OCI-LY7 (cell line): ENCODE data around the gene SYNPO2. TPM values are rescaled to one million over a fixed set of nuclear protein-coding genes. Genes with fewer than 3 reads are reported as not detected.

Source experiments
- BruUV-seq: library from RNA; stranded (reverse); fragments of 400-500 nt; replicated peaks from 2 replicates; lab custom pipeline; 2021; lab: Mats Ljungman, UMichigan
- CTCF ChIA-PET: fragments of 300-600 bp; sonication (Branson Sonifier 250); formaldehyde crosslinking; loops from one replicate; lab custom pipeline; 2022; ENCODE audit warnings: antibody characterized with exemption; ENCODE audit not compliant: unreplicated experiment; lab: Charles Lee
- POLR2A ChIA-PET: fragments of 300-600 bp; sonication (Branson Sonifier 250); formaldehyde crosslinking; loops from one replicate; lab custom pipeline; 2022; ENCODE audit warnings: antibody characterized with exemption; lab: Charles Lee
- DNase-seq: peaks from one replicate; pipeline ENCODE4 v3.0.0-alpha.2; 2015; ENCODE audit warnings: low spot score
- H2AFZ ChIP-seq: fragments of 200-600 bp; sonication (generic), shearing (Covaris generic); 2 replicates; pipeline ENCODE4 v1.6.1; 2014; ENCODE audit warnings: mild to moderate bottlenecking, antibody characterized with exemption, low read length, moderate library complexity
- H3K27ac ChIP-seq: fragments of 200-600 bp; sonication (generic); 2 replicates; pipeline ENCODE4 v1.5.1; 2014; ENCODE audit warnings: mixed run types, low read depth, mild to moderate bottlenecking, moderate library complexity, low read length, inconsistent platforms; ENCODE audit not compliant: poor library complexity, severe bottlenecking
- H3K36me3 ChIP-seq: fragments of 200-600 bp; sonication (generic); 2 replicates; pipeline ENCODE4 v1.6.1; 2014; ENCODE audit warnings: mild to moderate bottlenecking, antibody characterized with exemption, low read length, moderate library complexity, mixed read lengths; ENCODE audit not compliant: insufficient read depth
- H3K4me1 ChIP-seq: fragments of 200-600 bp; sonication (generic); 2 replicates; pipeline ENCODE4 v1.5.1; 2014; ENCODE audit warnings: mild to moderate bottlenecking, low read length; ENCODE audit not compliant: insufficient read depth, poor library complexity, severe bottlenecking
- H3K4me2 ChIP-seq: fragments of 200-600 bp; sonication (generic); 2 replicates; pipeline ENCODE4 v1.6.1; 2014; ENCODE audit warnings: mild to moderate bottlenecking, low read length
- H3K4me3 ChIP-seq: fragments of 200-600 bp; sonication (generic); 2 replicates; pipeline ENCODE4 v1.5.1; 2014; ENCODE audit warnings: mild to moderate bottlenecking, low read depth, low read length; ENCODE audit not compliant: poor library complexity, severe bottlenecking
- H3K79me2 ChIP-seq: fragments of 200-600 bp; sonication (generic); 2 replicates; pipeline ENCODE4 v1.6.1; 2016; ENCODE audit warnings: low read depth, mild to moderate bottlenecking, low read length, moderate library complexity, mixed read lengths; ENCODE audit not compliant: insufficient read depth
- H3K9me2 ChIP-seq: fragments of 200-600 bp; sonication (generic); 2 replicates; pipeline ENCODE4 v1.6.1; 2016; ENCODE audit warnings: mild to moderate bottlenecking, low read length, mixed read lengths; ENCODE audit not compliant: insufficient read depth
- H3K9me3 ChIP-seq: fragments of 200-600 bp; sonication (generic); 2 replicates; pipeline ENCODE4 v1.6.1; 2014; ENCODE audit warnings: mild to moderate bottlenecking, mixed run types, low read length, mixed read lengths
- H4K20me1 ChIP-seq: fragments of 200-600 bp; sonication (generic); 2 replicates; pipeline ENCODE4 v1.6.1; 2014; ENCODE audit warnings: mild to moderate bottlenecking, antibody characterized with exemption, low read length, moderate library complexity, mixed read lengths; ENCODE audit not compliant: insufficient read depth
- EZH2phosphoT487 ChIP-seq: fragments of 200-600 bp; sonication (generic); IDR thresholded peaks from 2 replicates; pipeline ENCODE4 v1.6.1; 2018; ENCODE audit warnings: low read depth, borderline replicate concordance, mild to moderate bottlenecking, mixed run types, antibody characterized with exemption, low read length, moderate library complexity, mixed read lengths
- intact Hi-C: fragments of 100-400 bp; cut with micrococcal nuclease; formaldehyde crosslinking; loops from one replicate; pipeline ENCODE4 v1.10.0; 2022; ENCODE audit not compliant: unreplicated experiment
- total RNA-seq, 2 experiments: library from RNA; depleted of rRNA in 1 of 2; stranded (reverse); fragments of >200 nt in 1 of 2; shearing (Covaris generic) in 1 of 2; gene quantifications; 2 replicates each; pipeline ENCODE4 v1.2.3, GENCODE V29; 2014 to 2022
- TF ChIP-seq, protein P1 (sequence below): fragments of 200-600 bp; sonication (generic); conservative IDR thresholded peaks from 2 replicates; pipeline ENCODE4 v1.5.1; 2014; ENCODE audit warnings: mild to moderate bottlenecking, antibody characterized with exemption, low read length, moderate library complexity, mixed read lengths

The SYNPO2 gene
- total RNA-seq, 2 experiments from 2014 or later, result 0.11 to 0.19 TPM

DNA sequence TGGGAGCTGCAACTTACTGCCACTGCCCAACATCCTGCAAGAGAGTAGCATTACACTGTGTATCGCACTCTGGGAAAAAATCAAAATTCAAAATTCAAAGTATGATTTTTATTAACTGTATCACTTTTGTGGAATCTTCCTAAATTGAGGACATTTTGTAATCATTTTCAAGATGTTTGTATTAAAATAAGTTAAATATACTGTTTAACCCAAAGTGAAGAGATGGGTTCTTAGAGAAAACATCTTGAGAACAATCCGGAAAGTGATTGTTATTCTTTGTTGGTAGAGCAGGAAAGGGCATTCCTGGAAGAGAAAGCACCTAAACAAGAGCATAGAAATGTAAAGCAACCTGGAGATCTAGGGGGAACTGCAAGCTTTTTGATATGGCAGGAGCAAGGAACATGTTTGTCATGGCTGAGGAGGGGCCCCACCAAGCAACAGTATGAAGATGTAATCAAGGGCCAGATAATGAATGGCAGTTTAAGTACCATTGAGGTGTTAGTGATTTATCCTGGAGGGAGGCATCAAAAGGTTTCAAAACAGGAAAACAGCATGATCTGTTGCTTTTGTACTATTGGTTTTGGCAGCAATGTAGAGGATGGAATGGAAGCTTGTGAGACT, 38.7 kb upstream of the SYNPO2 start:
- Histone ChIP-seq H3K9me2 (no peaks in the 10 kb centered on the region), H2AFZ (peak overlapping the region; percentile 94), H3K4me2 (peak overlapping the region; percentile 66), H3K36me3 (no peaks in the 10 kb centered on the region), H3K4me3 (peak overlapping the region; percentile 63), H3K27ac (no peak overlapping the region), H3K4me1 (peaks cover 18% of the 10 kb centered on the region), H3K9me3 (no peaks in the 10 kb centered on the region), H4K20me1 (no peaks in the 10 kb centered on the region), H3K79me2 (no peaks in the 10 kb centered on the region)
- CTCF ChIA-PET, result interaction anchor here (1.7 kb wide), 1 partner anchor 9 kb away, joined by 6 read pairs; no protein-coding TSS in a partner anchor
- DNase-seq, result no peak
- intact Hi-C loops, result no loop called here
- POLR2A ChIA-PET, result interaction anchor here (1.1 to 10.0 kb wide), 3 partner anchors 11 to 91 kb away, joined by 3 to 59 read pairs (median 4); partner anchors contain the start of gene SEC24D
- TF ChIP-seq EZH2phosphoT487, result no peak
- TF ChIP-seq, protein P1, sequence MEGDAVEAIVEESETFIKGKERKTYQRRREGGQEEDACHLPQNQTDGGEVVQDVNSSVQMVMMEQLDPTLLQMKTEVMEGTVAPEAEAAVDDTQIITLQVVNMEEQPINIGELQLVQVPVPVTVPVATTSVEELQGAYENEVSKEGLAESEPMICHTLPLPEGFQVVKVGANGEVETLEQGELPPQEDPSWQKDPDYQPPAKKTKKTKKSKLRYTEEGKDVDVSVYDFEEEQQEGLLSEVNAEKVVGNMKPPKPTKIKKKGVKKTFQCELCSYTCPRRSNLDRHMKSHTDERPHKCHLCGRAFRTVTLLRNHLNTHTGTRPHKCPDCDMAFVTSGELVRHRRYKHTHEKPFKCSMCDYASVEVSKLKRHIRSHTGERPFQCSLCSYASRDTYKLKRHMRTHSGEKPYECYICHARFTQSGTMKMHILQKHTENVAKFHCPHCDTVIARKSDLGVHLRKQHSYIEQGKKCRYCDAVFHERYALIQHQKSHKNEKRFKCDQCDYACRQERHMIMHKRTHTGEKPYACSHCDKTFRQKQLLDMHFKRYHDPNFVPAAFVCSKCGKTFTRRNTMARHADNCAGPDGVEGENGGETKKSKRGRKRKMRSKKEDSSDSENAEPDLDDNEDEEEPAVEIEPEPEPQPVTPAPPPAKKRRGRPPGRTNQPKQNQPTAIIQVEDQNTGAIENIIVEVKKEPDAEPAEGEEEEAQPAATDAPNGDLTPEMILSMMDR, result no peak
- no TSS peak for BruUV-seq

DNA sequence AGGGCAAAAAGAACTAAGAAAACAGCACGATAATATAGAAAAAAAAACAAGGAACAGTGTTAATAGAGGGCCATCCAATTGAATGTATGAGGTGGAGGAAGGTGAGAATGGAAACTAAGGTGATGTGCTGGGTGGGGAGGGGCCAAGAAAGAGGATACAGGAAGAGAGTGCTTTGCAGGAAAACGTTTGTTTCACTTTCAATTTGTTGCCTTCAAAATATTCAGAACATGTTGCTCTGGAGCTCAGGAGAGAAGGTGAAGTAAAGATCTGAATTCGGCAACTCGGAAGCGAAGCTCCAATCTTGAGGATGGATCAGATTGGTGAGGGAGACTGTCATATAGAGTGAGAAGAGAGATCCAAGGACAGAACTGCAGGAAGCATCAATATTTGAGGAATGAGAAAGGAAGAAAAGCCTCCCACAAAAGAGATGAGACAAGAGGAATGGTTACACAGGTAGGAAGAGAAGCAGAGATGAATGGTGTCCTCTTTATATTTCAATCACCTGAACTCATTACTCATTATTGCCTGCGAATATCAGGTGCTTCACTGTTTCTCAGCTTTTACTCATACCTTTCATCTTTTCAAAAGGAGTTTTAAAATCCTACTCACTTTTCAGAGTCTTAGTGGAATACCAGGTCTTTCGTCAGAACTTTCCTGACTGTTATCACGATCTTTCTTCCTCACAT, 38.0 kb upstream of the SYNPO2 start:
- peaks cover 18% of the 10 kb centered on the region for H3K4me1 ChIP-seq
- H3K27ac ChIP-seq, result no peak overlapping the region
- no peaks in the 10 kb centered on the region for H4K20me1 ChIP-seq
- H3K4me3 ChIP-seq, result peak overlapping the region; percentile 63
- no peaks in the 10 kb centered on the region for H3K36me3 ChIP-seq
- peak; percentile 59 for DNase-seq
- ChIA-PET CTCF (interaction anchor here (1.7 kb wide), 1 partner anchor 10 kb away, joined by 6 read pairs; no protein-coding TSS in a partner anchor), POLR2A (interaction anchor here (1.0 to 10.0 kb wide), 4 partner anchors 12 to 91 kb away, joined by 3 to 59 read pairs (median 4); partner anchors contain the start of gene SEC24D)
- no peaks in the 10 kb centered on the region for H3K9me2 ChIP-seq
- peak overlapping the region; percentile 94 for H2AFZ ChIP-seq
- intact Hi-C loops, result no loop called here
- TF ChIP-seq, protein P1, result no peak
- no peak for TF ChIP-seq EZH2phosphoT487
- BruUV-seq, result TSS peak; percentile 71
- H3K4me2 ChIP-seq, result peak overlapping the region; percentile 66
- no peaks in the 10 kb centered on the region for H3K9me3 ChIP-seq
- H3K79me2 ChIP-seq, result no peaks in the 10 kb centered on the region
